Erythroblast (primary cell): Measurements from ENCODE around the gene SLC3A2.

Source experiments
- DNase-seq, 2 experiments: peaks; one replicate each; lab custom pipeline; 2025; lab: John Stamatoyannopoulos, UW
- GATA1 ChIP-seq: IDR thresholded peaks from 2 replicates; pipeline ENCODE4 v1.6.1; 2011; ENCODE audit warnings: low read depth, mild to moderate bottlenecking, control low read depth, low read length, moderate library complexity
- POLR2A ChIP-seq: IDR thresholded peaks from 2 replicates; pipeline ENCODE4 v1.6.1; 2011; ENCODE audit warnings: mild to moderate bottlenecking, low read length

Gene SLC3A2

GRCh38 chr11:62919476-62919875, 38.8 kb downstream of the SLC3A2 start:
- DNase-seq, result no peak

GRCh38 chr11:62919898-62920640, 39.4 kb downstream of the SLC3A2 start:
- peak; percentile 25 to 62 for DNase-seq
- TF ChIP-seq GATA1, result no peak
- no peak for TF ChIP-seq POLR2A

More at GRCh38 chr11:62919476-62919875, 38.8 kb downstream of the SLC3A2 start:
- TF ChIP-seq POLR2A, result no peak
- TF ChIP-seq GATA1, result no peak

GRCh38 chr11:62921201-62921572, 40.5 kb downstream of the SLC3A2 start, which contains the start of gene CHRM1:
CHRM1 (minus strand) TSS chr11:62921363; CDS start chr11:62911100, 10,263 bp downstream.
- TF ChIP-seq GATA1 (no peak), POLR2A (no peak)
- no peak for DNase-seq

GRCh38 chr11:62921573-62922188, 41.0 kb downstream of the SLC3A2 start:
- TF ChIP-seq POLR2A, result no peak
- no peak for TF ChIP-seq GATA1

GRCh38 chr11:62922189-62922589, 41.5 kb downstream of the SLC3A2 start:
- DNase-seq, result no peak
- TF ChIP-seq GATA1 (no peak), POLR2A (no peak)

More at GRCh38 chr11:62921573-62922188, 41.0 kb downstream of the SLC3A2 start:
- DNase-seq, result no peak

GRCh38 chr11:62922653-62923431, 42.1 kb downstream of the SLC3A2 start:
- DNase-seq, result peak; percentile 33 to 38
- no peak for TF ChIP-seq POLR2A
- TF ChIP-seq GATA1, result no peak

GRCh38 chr11:62923601-62924411, 43.1 kb downstream of the SLC3A2 start:
- TF ChIP-seq POLR2A (no peak), GATA1 (no peak)
- DNase-seq, result no peak

GRCh38 chr11:62925308-62925707, 44.6 kb downstream of the SLC3A2 start:
- TF ChIP-seq POLR2A, result no peak
- DNase-seq, result no peak

- DNase-seq, result no peak
- TF ChIP-seq POLR2A (no peak), GATA1 (no peak)
Measured at GRCh38 chr11:62925745-62926679, 45.3 kb downstream of the SLC3A2 start.

- TF ChIP-seq GATA1 (no peak), POLR2A (no peak)
Measured at GRCh38 chr11:62926680-62927455, 46.2 kb downstream of the SLC3A2 start.

GRCh38 chr11:62928011-62928410, 47.3 kb downstream of the SLC3A2 start:
- TF ChIP-seq POLR2A (no peak), GATA1 (no peak)
- no peak for DNase-seq

More at GRCh38 chr11:62926680-62927455, 46.2 kb downstream of the SLC3A2 start:
- no peak for DNase-seq

- DNase-seq, result no peak
- no peak for TF ChIP-seq POLR2A
- TF ChIP-seq GATA1, result no peak
Measured at GRCh38 chr11:62930157-62930556, 49.5 kb downstream of the SLC3A2 start.
